ENCODE measurements around the gene COL26A1.
A peak's percentile ranks its signal among the peaks of the same experiment; 100 is the strongest.

DNA sequence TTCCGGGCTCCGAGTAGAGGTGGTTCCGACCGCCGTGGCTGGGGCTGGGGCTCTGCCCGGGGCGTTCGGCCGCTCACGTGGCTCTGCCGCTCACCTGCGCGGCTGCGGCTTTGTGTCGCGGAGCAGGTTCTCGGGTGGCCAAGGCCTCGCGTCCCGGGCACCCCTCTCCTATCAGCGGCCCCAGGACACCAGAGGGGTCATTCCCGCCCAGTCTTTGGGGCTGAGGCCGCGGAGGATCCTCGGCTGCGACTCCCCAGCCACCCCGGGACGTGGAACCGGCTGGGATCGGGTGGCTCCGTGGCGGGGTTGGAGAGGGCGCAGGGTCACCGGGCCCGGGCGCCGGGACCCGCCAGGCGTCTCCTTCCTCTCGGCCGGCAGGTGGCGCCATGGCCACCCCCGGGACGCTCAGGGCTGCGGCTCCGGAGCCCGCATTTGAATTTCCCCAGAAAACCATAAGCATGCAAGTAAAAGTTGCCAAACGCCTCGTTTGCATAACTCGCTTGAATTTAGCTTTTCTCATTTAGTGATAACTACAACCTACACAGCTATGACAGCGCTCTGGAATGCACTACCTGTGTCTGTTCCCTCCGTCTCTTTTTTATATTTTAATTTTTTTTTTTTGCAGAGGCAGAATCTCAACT lies 1.2 kb downstream of the COL26A1 start:
- TF ChIP-seq CTCF (IDR thresholded peaks at IDR 0.05; ENCODE audit: poor library complexity, severe bottlenecking) (peak; percentile 97), POLR2AphosphoS5 (IDR thresholded peaks at IDR 0.05) (peak; percentile 77), EP300 (conservative IDR thresholded peaks at IDR 0.05; ENCODE audit: poor library complexity, severe bottlenecking) (peak; percentile 60), TAF1 (IDR thresholded peaks at IDR 0.05; ENCODE audit: low read depth) (no peak), EZH2 (IDR thresholded peaks at IDR 0.05; ENCODE audit: borderline replicate concordance, insufficient read depth, low read length, poor library complexity, severe bottlenecking) (no peak), RAD21 (conservative IDR thresholded peaks at IDR 0.05) (peak; percentile 77)
- TF ChIP-seq, protein P1, sequence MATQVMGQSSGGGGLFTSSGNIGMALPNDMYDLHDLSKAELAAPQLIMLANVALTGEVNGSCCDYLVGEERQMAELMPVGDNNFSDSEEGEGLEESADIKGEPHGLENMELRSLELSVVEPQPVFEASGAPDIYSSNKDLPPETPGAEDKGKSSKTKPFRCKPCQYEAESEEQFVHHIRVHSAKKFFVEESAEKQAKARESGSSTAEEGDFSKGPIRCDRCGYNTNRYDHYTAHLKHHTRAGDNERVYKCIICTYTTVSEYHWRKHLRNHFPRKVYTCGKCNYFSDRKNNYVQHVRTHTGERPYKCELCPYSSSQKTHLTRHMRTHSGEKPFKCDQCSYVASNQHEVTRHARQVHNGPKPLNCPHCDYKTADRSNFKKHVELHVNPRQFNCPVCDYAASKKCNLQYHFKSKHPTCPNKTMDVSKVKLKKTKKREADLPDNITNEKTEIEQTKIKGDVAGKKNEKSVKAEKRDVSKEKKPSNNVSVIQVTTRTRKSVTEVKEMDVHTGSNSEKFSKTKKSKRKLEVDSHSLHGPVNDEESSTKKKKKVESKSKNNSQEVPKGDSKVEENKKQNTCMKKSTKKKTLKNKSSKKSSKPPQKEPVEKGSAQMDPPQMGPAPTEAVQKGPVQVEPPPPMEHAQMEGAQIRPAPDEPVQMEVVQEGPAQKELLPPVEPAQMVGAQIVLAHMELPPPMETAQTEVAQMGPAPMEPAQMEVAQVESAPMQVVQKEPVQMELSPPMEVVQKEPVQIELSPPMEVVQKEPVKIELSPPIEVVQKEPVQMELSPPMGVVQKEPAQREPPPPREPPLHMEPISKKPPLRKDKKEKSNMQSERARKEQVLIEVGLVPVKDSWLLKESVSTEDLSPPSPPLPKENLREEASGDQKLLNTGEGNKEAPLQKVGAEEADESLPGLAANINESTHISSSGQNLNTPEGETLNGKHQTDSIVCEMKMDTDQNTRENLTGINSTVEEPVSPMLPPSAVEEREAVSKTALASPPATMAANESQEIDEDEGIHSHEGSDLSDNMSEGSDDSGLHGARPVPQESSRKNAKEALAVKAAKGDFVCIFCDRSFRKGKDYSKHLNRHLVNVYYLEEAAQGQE (IDR thresholded peaks at IDR 0.05; ENCODE audit: borderline replicate concordance), result peak; percentile 57

All from neural cell (in vitro differentiated cells).